Activated CD8-positive, alpha-beta T cell treated with anti-CD3 and anti-CD28 coated beads for 36 hours (primary cell): Measurements from ENCODE around the gene SHANK1. TPM values are rescaled to one million over a fixed set of nuclear protein-coding genes. Genes with fewer than 3 reads are reported as not detected.

Source experiments
- ATAC-seq: fragments of 200-7000 bp; cut with Tn5 transposase; one replicate; pipeline ENCODE4 v1.10.0; 2021; ENCODE audit warnings: mild to moderate bottlenecking, moderate library complexity
- CTCF ChIA-PET: fragments of 350-600 bp; sonication (Branson Sonifier 250); formaldehyde crosslinking; loops from one replicate; lab custom pipeline; 2021; ENCODE audit warnings: antibody characterized with exemption; lab: Charles Lee
- POLR2A ChIA-PET: fragments of 350-600 bp; sonication (Branson Sonifier 250); formaldehyde crosslinking; loops from one replicate; lab custom pipeline; 2021; ENCODE audit warnings: antibody characterized with exemption; lab: Charles Lee
- DNase-seq: peaks from one replicate; pipeline ENCODE4 v3.0.0-alpha.2; 2020
- H3K27ac Mint-ChIP-seq: one replicate; pipeline ENCODE4 v1.8.0; 2021; ENCODE audit warnings: mild to moderate bottlenecking, mixed read lengths
- H3K27me3 Mint-ChIP-seq: one replicate; pipeline ENCODE4 v1.8.0; 2021; ENCODE audit warnings: mixed read lengths
- H3K36me3 Mint-ChIP-seq: one replicate; pipeline ENCODE4 v1.8.0; 2021; ENCODE audit warnings: low read depth, mixed read lengths
- H3K4me1 Mint-ChIP-seq: one replicate; pipeline ENCODE4 v1.8.0; 2021; ENCODE audit warnings: low read depth, mixed read lengths
- H3K4me3 Mint-ChIP-seq: one replicate; pipeline ENCODE4 v1.8.0; 2021; ENCODE audit warnings: mild to moderate bottlenecking, moderate library complexity, mixed read lengths
- H3K9me3 Mint-ChIP-seq: one replicate; pipeline ENCODE4 v1.8.0; 2021; ENCODE audit warnings: mixed read lengths
- intact Hi-C: fragments of 100-400 bp; cut with micrococcal nuclease; formaldehyde crosslinking; loops from one replicate; pipeline ENCODE4 v1.10.0; 2022
- total RNA-seq, 2 experiments: library from RNA; stranded (reverse); gene quantifications; one replicate each; pipeline ENCODE4 v1.2.3, GENCODE V29; 2021
- TF ChIP-seq, protein P1 (sequence below): fragments of 200-600 bp; IDR thresholded peaks from one replicate; pipeline ENCODE4 v1.8.0; 2022; ENCODE audit warnings: antibody characterized with exemption, mild to moderate bottlenecking

Gene SHANK1
- total RNA-seq, 2 experiments from 2014 or later = 0.25 TPM; not detected in 1

DNA sequence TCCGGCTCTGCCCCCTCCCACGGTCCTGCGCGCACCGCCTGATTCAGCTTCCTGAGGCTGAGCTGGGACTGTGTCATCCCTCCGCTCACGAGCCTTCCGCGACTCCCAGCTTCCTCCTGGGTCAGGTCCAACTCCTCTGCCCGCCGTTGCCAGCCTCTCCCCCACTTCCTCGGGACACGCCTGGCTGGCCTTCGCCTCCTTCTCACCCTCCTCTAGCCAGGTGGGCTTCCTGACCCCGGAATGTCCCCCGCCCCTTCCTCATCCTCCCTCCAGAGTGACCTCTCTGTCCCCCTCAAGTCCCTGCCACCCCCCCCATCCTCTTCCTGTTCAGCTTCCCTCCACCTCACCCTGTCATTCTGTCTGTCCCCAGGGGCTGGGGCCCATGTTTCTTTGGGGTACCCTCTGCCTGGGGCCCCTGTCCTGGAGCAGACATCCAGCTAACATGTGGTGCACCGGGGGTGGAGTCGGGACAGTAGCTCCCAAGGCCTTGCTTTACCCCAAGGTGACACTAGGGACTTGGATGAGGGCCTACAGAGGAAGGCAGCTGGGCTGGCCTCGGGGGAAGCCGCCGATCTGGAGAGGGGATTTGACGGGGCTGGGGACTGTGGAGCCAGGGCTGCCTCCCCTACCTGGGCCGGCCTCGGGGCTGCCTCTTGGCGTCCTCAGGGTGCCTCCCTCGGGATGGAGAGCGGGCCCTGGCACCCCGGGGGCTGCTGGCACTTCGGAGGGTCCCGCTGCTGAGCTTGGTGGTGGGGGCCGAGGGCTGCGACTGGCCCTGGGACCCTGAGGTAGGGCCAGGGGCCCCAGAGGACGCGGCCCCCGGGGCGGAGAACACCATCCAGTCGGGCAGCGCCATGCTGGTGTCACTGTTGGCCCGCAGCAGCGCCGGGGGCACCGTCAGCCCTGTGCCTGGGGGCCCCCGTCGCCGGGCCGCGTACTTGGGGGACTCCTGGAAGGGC is 16.5 kb downstream of the SHANK1 start:
- Mint-ChIP-seq H3K9me3 (no peaks in the 10 kb centered on the region), H3K4me1 (no peaks in the 10 kb centered on the region), H3K27ac (no peak overlapping the region), H3K4me3 (no peak overlapping the region), H3K27me3 (peaks cover 36% of the 10 kb centered on the region), H3K36me3 (no peaks in the 10 kb centered on the region)
- POLR2A ChIA-PET = interaction anchor here (0.5 kb wide), 1 partner anchor 725 kb away, joined by 3 read pairs; no protein-coding TSS in a partner anchor
- ATAC-seq = no peak
- intact Hi-C loops = no loop called here
- CTCF ChIA-PET = interaction anchor here (1.8 kb wide), 1 partner anchor 76 kb away, joined by 5 read pairs; no protein-coding TSS in a partner anchor
- TF ChIP-seq, protein P1, sequence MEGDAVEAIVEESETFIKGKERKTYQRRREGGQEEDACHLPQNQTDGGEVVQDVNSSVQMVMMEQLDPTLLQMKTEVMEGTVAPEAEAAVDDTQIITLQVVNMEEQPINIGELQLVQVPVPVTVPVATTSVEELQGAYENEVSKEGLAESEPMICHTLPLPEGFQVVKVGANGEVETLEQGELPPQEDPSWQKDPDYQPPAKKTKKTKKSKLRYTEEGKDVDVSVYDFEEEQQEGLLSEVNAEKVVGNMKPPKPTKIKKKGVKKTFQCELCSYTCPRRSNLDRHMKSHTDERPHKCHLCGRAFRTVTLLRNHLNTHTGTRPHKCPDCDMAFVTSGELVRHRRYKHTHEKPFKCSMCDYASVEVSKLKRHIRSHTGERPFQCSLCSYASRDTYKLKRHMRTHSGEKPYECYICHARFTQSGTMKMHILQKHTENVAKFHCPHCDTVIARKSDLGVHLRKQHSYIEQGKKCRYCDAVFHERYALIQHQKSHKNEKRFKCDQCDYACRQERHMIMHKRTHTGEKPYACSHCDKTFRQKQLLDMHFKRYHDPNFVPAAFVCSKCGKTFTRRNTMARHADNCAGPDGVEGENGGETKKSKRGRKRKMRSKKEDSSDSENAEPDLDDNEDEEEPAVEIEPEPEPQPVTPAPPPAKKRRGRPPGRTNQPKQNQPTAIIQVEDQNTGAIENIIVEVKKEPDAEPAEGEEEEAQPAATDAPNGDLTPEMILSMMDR = no peak
- DNase-seq = no peak

GRCh38 chr19:50702158-50702870 is 17.3 kb downstream of the SHANK1 start:
- H3K27me3 Mint-ChIP-seq = peaks cover 37% of the 10 kb centered on the region

GRCh38 chr19:50701367-50701985 is 18.1 kb downstream of the SHANK1 start:
- DNase-seq = no peak
- intact Hi-C loops = no loop called here
- Mint-ChIP-seq H3K27ac (no peak overlapping the region), H3K4me1 (no peaks in the 10 kb centered on the region), H3K4me3 (no peak overlapping the region), H3K9me3 (no peaks in the 10 kb centered on the region), H3K27me3 (peaks cover 42% of the 10 kb centered on the region), H3K36me3 (no peaks in the 10 kb centered on the region)
- TF ChIP-seq, protein P1 = no peak
- ChIA-PET CTCF (interaction anchor here (1.3 kb wide), 1 partner anchor 23 kb away, joined by 3 read pairs; no protein-coding TSS in a partner anchor), POLR2A (no interaction called here)
- no peak for ATAC-seq

More at GRCh38 chr19:50702158-50702870, 17.3 kb downstream of the SHANK1 start:
- H3K4me1 Mint-ChIP-seq = no peaks in the 10 kb centered on the region
- no peak for ATAC-seq
- DNase-seq = no peak
- TF ChIP-seq, protein P1 = no peak
- intact Hi-C loops = no loop called here
- no peak overlapping the region for H3K4me3 Mint-ChIP-seq
- no peaks in the 10 kb centered on the region for H3K36me3 Mint-ChIP-seq
- POLR2A ChIA-PET = interaction anchor here (0.5 kb wide), 1 partner anchor 726 kb away, joined by 3 read pairs; no protein-coding TSS in a partner anchor
- H3K9me3 Mint-ChIP-seq = no peaks in the 10 kb centered on the region
- CTCF ChIA-PET = no interaction called here
- no peak overlapping the region for H3K27ac Mint-ChIP-seq

DNA sequence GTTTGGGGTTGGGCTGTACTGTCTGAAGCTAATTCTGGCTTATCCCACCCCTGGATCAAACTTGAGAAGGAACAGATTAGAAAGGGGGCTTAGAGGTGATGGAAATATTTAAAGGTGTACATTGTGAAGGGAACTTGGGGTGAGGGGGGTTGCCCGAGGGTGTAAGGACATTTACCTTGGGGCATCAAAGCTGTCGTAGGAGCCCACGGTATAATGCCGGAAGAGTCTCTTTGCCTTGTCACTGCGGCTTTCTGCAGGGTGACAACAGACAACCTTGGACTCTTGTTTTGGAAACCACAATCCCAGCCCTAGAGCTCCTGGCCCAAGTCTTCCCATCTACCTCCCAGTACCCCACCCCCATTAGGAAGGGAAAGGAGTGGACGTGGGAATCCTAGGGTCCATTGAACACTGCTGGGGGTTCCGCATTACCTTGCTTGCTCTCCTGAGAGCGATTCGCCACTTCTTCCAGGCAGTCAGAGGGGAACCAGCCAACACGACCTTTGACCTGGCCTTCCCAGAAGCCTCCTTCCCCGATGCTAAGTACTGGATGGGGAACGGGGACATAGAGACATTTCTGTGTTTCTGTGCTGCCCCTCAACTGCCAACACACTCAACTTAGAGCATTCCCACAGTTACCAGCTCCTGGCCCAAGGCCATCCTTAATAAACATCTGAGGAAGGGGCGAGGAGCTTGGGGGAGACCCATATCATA is 22.0 kb downstream of the SHANK1 start:
- no peaks in the 10 kb centered on the region for H3K9me3 Mint-ChIP-seq
- no peak for ATAC-seq
- intact Hi-C loops = no loop called here

More for the DNA sequence above, 22.0 kb downstream of the SHANK1 start:
- no peak for DNase-seq
- no peaks in the 10 kb centered on the region for H3K36me3 Mint-ChIP-seq
- TF ChIP-seq, protein P1 = no peak
- peaks cover 44% of the 10 kb centered on the region for H3K27me3 Mint-ChIP-seq
- ChIA-PET CTCF (interaction anchor here (1.1 kb wide), 1 partner anchor 27 kb away, joined by 3 read pairs; no protein-coding TSS in a partner anchor), POLR2A (no interaction called here)
- H3K4me3 Mint-ChIP-seq = no peak overlapping the region
- no peak overlapping the region for H3K27ac Mint-ChIP-seq
- peaks cover 2% of the 10 kb centered on the region for H3K4me1 Mint-ChIP-seq
